Body of pancreas (tissue), 4 donors: ENCODE data around the gene CCBE1. TPM values are rescaled to one million over a fixed set of nuclear protein-coding genes. Genes with fewer than 3 reads are reported as not detected.

Source experiments
- ATAC-seq: fragments of 150-250 bp; one replicate; pipeline ENCODE4 v1.9.1; 2016
- DNase-seq, 4 donors: peaks; one replicate each; pipeline ENCODE4 v3.0.0-alpha.2; 2019
- H3K27ac ChIP-seq, 4 donors: fragments of 200-600 bp; sonication (generic); 1 replicate in 3 of 4; 2 replicates in 1 of 4; pipeline versions ENCODE4 v1.5.1 to v1.6.1; 2016 to 2019; ENCODE audit warnings: mild to moderate bottlenecking in 1 of 4, mixed read lengths in 1 of 4, moderate library complexity in 1 of 4
- H3K27me3 ChIP-seq, 2 donors: fragments of 200-600 bp; sonication (generic); one replicate each; pipeline ENCODE4 v1.6.0; 2016; ENCODE audit warnings: mild to moderate bottlenecking in 1 of 2
- H3K36me3 ChIP-seq, 2 donors: fragments of 200-600 bp; sonication (generic); replicated peaks in 1 of 2; 2 replicates each; pipeline ENCODE4 v1.5.1; 2016; ENCODE audit warnings: low read depth in 2 of 2; ENCODE audit not compliant: insufficient read depth in 1 of 2
- H3K4me1 ChIP-seq: fragments of 200-600 bp; sonication (generic); one replicate; pipeline ENCODE4 v1.6.0; 2016
- H3K4me3 ChIP-seq, 2 donors: fragments of 200-600 bp; sonication (generic); 1 replicate in 1 of 2; 2 replicates in 1 of 2; pipeline ENCODE4 v1.5.1; 2016 to 2019
- H3K9me3 ChIP-seq, 3 donors: fragments of 200-600 bp; sonication (generic); 1 replicate in 2 of 3; 2 replicates in 1 of 3; pipeline ENCODE4 v1.5.1; 2016
- POLR2A ChIP-seq, 3 donors: fragments of 450-650 bp; IDR thresholded peaks; one replicate each; pipeline ENCODE4 v1.6.1; 2016; ENCODE audit warnings: antibody characterized with exemption in 3 of 3, mild to moderate bottlenecking in 2 of 3
- WGBS, 2 donors: methylation state at CpG; one replicate each; pipeline ENCODE4 v1.1.5; 2017; 5-methylcytosine and 5-hydroxymethylcytosine counted together
- intact Hi-C: fragments of 100-400 bp; cut with DNase I; formaldehyde crosslinking; loops from one replicate; pipeline ENCODE4 v1.15.1; 2023
- total RNA-seq, 2 donors: library from RNA; depleted of rRNA; stranded (reverse); fragments of >200 nt; gene quantifications; one replicate each; pipeline ENCODE4 v1.1.0, GENCODE V29; 2016
- TF ChIP-seq, protein P1 (sequence below), 7 experiments: fragments of 450-650 bp in 4 of 7; fragments of 200-600 bp in 3 of 7; sonication (generic) in 3 of 7; IDR thresholded peaks; one replicate each; pipeline ENCODE4 v1.5.1; 2016 to 2019; ENCODE audit warnings: antibody characterized with exemption in 7 of 7

The CCBE1 gene
- total RNA-seq, 2 donors from 2014 or later, result 0.99 to 4.4 TPM

GRCh38 chr18:59571902-59572301 lies 125.3 kb downstream of the CCBE1 start:
- Histone ChIP-seq H3K4me1 (no peaks in the 10 kb centered on the region), H3K4me3 (no peak overlapping the region), H3K9me3 (no peaks in the 10 kb centered on the region), H3K27ac (no peak overlapping the region), H3K36me3 (no peaks in the 10 kb centered on the region), H3K27me3 (no peaks in the 10 kb centered on the region)
- intact Hi-C loops, result no loop called here
- no peak for ATAC-seq
- DNase-seq, result no peak
- TF ChIP-seq POLR2A (IDR thresholded peaks at IDR 0.05), result no peak
- TF ChIP-seq, protein P1, sequence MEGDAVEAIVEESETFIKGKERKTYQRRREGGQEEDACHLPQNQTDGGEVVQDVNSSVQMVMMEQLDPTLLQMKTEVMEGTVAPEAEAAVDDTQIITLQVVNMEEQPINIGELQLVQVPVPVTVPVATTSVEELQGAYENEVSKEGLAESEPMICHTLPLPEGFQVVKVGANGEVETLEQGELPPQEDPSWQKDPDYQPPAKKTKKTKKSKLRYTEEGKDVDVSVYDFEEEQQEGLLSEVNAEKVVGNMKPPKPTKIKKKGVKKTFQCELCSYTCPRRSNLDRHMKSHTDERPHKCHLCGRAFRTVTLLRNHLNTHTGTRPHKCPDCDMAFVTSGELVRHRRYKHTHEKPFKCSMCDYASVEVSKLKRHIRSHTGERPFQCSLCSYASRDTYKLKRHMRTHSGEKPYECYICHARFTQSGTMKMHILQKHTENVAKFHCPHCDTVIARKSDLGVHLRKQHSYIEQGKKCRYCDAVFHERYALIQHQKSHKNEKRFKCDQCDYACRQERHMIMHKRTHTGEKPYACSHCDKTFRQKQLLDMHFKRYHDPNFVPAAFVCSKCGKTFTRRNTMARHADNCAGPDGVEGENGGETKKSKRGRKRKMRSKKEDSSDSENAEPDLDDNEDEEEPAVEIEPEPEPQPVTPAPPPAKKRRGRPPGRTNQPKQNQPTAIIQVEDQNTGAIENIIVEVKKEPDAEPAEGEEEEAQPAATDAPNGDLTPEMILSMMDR (IDR thresholded peaks at IDR 0.05), result no peak
- 40 to 56% methylated on average over 2 of the region's 2 CpGs for WGBS, 2 donors

GRCh38 chr18:59570796-59571195 lies 126.4 kb downstream of the CCBE1 start:
- no peak for DNase-seq
- Histone ChIP-seq H3K36me3 (no peaks in the 10 kb centered on the region), H3K9me3 (no peaks in the 10 kb centered on the region), H3K4me3 (no peak overlapping the region), H3K27me3 (no peaks in the 10 kb centered on the region), H3K4me1 (no peaks in the 10 kb centered on the region), H3K27ac (no peak overlapping the region)
- ATAC-seq, result no peak
- intact Hi-C loops, result no loop called here
- TF ChIP-seq, protein P1 (IDR thresholded peaks at IDR 0.05), result no peak
- no peak for TF ChIP-seq POLR2A (IDR thresholded peaks at IDR 0.05)
- WGBS, 2 donors, result 53 to 63% methylated on average over 6 of the region's 6 CpGs

DNA sequence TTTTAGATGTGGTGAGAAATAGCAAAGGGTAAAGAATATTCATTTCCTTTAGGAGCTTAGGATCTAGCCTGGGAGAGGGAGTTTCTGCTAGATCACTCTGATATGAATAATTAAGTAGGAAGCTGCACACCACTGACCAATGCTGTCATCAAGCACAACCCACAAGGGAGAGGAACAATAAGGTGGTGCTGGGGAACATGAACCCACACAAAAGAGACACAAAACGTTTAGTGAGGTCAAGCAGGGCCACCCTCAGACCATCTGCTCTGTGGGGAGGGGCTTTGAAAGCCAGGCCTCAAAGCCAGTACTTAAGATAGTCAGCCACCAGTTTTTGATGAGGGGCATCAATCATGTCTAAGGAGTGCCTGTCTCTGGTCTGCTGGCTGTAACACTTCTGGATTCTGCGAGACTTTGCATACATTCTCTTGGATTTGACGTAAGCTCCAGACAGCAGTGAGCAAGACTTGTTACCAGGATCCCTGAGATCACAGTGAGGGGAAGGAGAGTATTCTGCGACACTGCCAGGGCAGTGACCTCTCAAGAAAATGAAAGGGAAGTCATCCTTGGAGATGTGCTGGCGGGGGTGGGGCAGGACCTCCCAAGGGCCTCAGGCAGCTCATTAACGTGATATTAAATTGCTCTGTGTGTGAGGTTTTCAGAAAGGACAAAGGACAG lies 127.0 kb downstream of the CCBE1 start:
- H3K27ac ChIP-seq, result no peak overlapping the region
- H3K36me3 ChIP-seq, result no peaks in the 10 kb centered on the region
- H3K4me3 ChIP-seq, result no peak overlapping the region
- H3K9me3 ChIP-seq, result no peaks in the 10 kb centered on the region
- no peaks in the 10 kb centered on the region for H3K4me1 ChIP-seq
- intact Hi-C loops, result no loop called here
- no peak for TF ChIP-seq POLR2A (IDR thresholded peaks at IDR 0.05)
- TF ChIP-seq, protein P1 (IDR thresholded peaks at IDR 0.05), result no peak
- ATAC-seq (no peak), DNase-seq (no peak)
- no peaks in the 10 kb centered on the region for H3K27me3 ChIP-seq
- 39 to 42% methylated on average over 6 of the region's 6 CpGs for WGBS, 2 donors

DNA sequence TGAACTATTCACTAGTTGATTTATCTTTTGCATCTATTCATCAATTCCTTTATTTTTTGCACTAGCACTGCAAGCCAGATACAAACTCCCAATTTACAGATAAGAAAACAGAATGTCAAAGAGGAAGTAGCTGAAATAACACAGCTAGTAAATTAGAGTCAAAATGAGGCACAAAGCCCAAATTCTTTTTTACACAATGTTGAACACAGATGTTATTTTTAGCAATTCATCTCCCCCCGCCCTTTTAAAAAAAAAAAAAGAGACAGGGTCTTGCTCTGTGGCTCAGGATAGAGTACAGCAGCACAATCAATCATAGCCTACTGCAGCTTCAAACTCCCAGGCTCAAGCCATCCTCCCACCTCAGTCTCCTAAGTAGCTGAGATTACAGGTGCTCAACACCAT lies 127.8 kb downstream of the CCBE1 start:
- no peak overlapping the region for H3K27ac ChIP-seq
- no peak overlapping the region for H3K4me3 ChIP-seq
- intact Hi-C loops, result no loop called here
- H3K9me3 ChIP-seq, result no peaks in the 10 kb centered on the region
- H3K27me3 ChIP-seq, result no peaks in the 10 kb centered on the region
- WGBS, 2 donors, result 8 to 20% methylated on average over 1 of the region's 1 CpG
- DNase-seq (no peak), ATAC-seq (no peak)
- TF ChIP-seq POLR2A (IDR thresholded peaks at IDR 0.05), result no peak
- TF ChIP-seq, protein P1 (IDR thresholded peaks at IDR 0.05), result no peak
- H3K4me1 ChIP-seq, result no peaks in the 10 kb centered on the region
- H3K36me3 ChIP-seq, result no peaks in the 10 kb centered on the region

DNA sequence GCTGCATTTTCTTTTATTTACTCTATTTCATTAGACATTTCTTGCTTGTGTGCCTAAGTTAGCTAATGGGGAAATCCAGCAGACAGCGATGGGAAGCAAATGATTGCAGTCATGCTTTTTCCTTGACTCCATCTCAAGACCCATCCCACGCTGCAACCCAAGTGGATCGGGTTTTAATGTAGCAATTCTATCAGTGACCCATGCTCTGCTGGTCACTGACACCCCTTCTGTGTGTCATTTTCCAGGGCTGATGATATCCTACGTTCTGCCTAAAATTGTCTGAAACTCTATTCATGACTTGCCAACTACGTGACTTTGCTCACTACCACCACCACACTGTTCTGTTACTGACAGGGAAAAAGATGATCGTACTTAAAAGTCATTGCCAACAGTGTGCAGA lies 129.8 kb downstream of the CCBE1 start:
- no peaks in the 10 kb centered on the region for H3K9me3 ChIP-seq
- TF ChIP-seq POLR2A (IDR thresholded peaks at IDR 0.05), result no peak
- TF ChIP-seq, protein P1 (IDR thresholded peaks at IDR 0.05), result no peak
- H3K27ac ChIP-seq, result no peak overlapping the region
- no peaks in the 10 kb centered on the region for H3K27me3 ChIP-seq
- DNase-seq (no peak), ATAC-seq (no peak)
- WGBS, 2 donors, result 69 to 78% methylated on average over 6 of the region's 6 CpGs
- H3K4me1 ChIP-seq, result no peaks in the 10 kb centered on the region
- intact Hi-C loops, result no loop called here
- H3K4me3 ChIP-seq, result no peak overlapping the region
- H3K36me3 ChIP-seq, result no peaks in the 10 kb centered on the region
